HG03354 (cell line): ENCODE data around the gene DAZL.

Source experiments
- ATAC-seq: cut with Tn5 transposase; IDR thresholded peaks from one replicate; pipeline ENCODE4 v1.9.1; 2021; ENCODE audit warnings: mild to moderate bottlenecking; ENCODE audit not compliant: unreplicated experiment, poor library complexity, severe bottlenecking

DAZL gene

GRCh38 chr3:16547561-16548357 is 57.5 kb downstream of the DAZL start:
- ATAC-seq: no peak

GRCh38 chr3:16546186-16547010 is 58.8 kb downstream of the DAZL start:
- ATAC-seq: no peak

GRCh38 chr3:16545413-16546185 is 59.6 kb downstream of the DAZL start:
- no peak for ATAC-seq

- no peak for ATAC-seq
Observed at GRCh38 chr3:16543242-16543864, 61.9 kb downstream of the DAZL start.

DNA sequence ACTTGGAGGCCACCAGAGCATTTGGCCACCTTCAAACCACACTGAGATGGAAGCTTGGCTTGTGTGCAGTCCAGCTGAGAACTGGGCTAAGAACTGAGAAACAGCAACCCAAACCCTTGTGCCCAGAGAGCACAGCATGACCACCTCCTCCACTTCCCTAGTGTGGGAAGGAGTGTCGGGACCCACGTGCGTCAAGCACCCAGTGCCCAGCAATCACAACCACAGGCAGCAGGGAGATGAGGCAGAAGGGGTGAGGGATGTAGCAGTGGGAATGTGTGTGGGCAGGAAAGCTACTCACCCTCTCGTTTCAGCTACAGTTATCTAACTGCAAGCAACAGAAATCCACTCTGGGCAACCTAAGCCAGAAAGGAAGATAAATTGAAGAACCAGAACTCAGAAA is 66.7 kb downstream of the DAZL start:
- no peak for ATAC-seq

- ATAC-seq: no peak
Observed at GRCh38 chr3:16536996-16537395, 68.2 kb downstream of the DAZL start.
